Heart left ventricle (tissue), 16 donors: Measurements from ENCODE around the gene GSTM3. TPM values are rescaled to one million over a fixed set of nuclear protein-coding genes. Genes with fewer than 3 reads are reported as not detected.
A peak's percentile ranks its signal among the peaks of the same experiment; 100 is the strongest.

Experiments
- ATAC-seq, 4 donors: fragments of 200-7000 bp; cut with Tn5 transposase; one replicate each; pipeline ENCODE4 v1.9.1; 2020 to 2022; ENCODE audit warnings: moderate library complexity in 4 of 4, mild to moderate bottlenecking in 3 of 4, moderate number of reproducible peaks in 1 of 4
- DNase-seq, 5 donors: peaks; one replicate each; pipeline ENCODE4 v3.0.0-alpha.2; 2020
- H3K27ac ChIP-seq, 12 donors: fragments of 200-600 bp; sonication (generic) in 4 of 12; one replicate each; pipeline versions ENCODE4 v1.5.0 to v1.8.0; 2016 to 2022; ENCODE audit warnings: mild to moderate bottlenecking in 2 of 12
- H3K27me3 ChIP-seq, 9 donors: fragments of 200-600 bp; sonication (generic) in 2 of 9; one replicate each; pipeline versions ENCODE4 v1.5.1 to v1.8.0; 2016 to 2022; ENCODE audit warnings: mild to moderate bottlenecking in 3 of 9
- H3K36me3 ChIP-seq, 9 donors: fragments of 200-600 bp; sonication (generic) in 2 of 9; one replicate each; pipeline versions ENCODE4 v1.5.0 to v1.8.0; 2018 to 2022; ENCODE audit warnings: mild to moderate bottlenecking in 2 of 9
- H3K4me1 ChIP-seq, 12 donors: fragments of 200-600 bp; sonication (generic) in 4 of 12; one replicate each; pipeline versions ENCODE4 v1.5.0 to v1.8.0; 2016 to 2022; ENCODE audit warnings: mild to moderate bottlenecking in 3 of 12
- H3K4me3 ChIP-seq, 12 donors: fragments of 200-600 bp; sonication (generic) in 4 of 12; one replicate each; pipeline versions ENCODE4 v1.5.0 to v1.8.0; 2017 to 2022; ENCODE audit warnings: mild to moderate bottlenecking in 9 of 12, moderate library complexity in 4 of 12
- H3K9me3 ChIP-seq, 12 donors: fragments of 200-600 bp; sonication (generic) in 4 of 12; one replicate each; pipeline versions ENCODE4 v1.5.0 to v1.8.0; 2016 to 2022; ENCODE audit warnings: mild to moderate bottlenecking in 1 of 12
- CTCF ChIP-seq, 12 donors: fragments of 200-600 bp; sonication (generic) in 4 of 12; IDR thresholded peaks; one replicate each; pipeline versions ENCODE4 v1.5.0 to v1.8.0; 2018 to 2022; ENCODE audit warnings: antibody characterized with exemption in 12 of 12, mild to moderate bottlenecking in 5 of 12
- POLR2A ChIP-seq, 2 donors: fragments of 450-650 bp; IDR thresholded peaks; one replicate each; pipeline ENCODE4 v1.6.1; 2017; ENCODE audit warnings: antibody characterized with exemption in 2 of 2, mild to moderate bottlenecking in 2 of 2, moderate library complexity in 2 of 2
- WGBS, 4 donors: extraction: QIAGEN DNeasy Blood & Tissue Kit in 2 of 4; methylation state at CpG; one replicate each; pipeline versions ENCODE4 v1.1.5 to v1.1.7; 2013 to 2018; 5-methylcytosine and 5-hydroxymethylcytosine counted together
- intact Hi-C, 10 donors: fragments of 100-400 bp; cut with DNase I; formaldehyde crosslinking; loops; one replicate each; pipeline versions ENCODE4 v1.11.1 to v1.14.2; 2022
- polyA plus RNA-seq, 2 donors: library from polyadenylated mRNA; stranded (reverse); fragments of 200-250 nt; gene quantifications; one replicate each; pipeline ENCODE4 v1.2.3, GENCODE V29; 2013
- total RNA-seq, 9 donors: library from RNA; depleted of rRNA in 2 of 9; stranded (reverse); fragments of >200 nt in 2 of 9; fragmentation: NEBNext Ultra II Directional in 3 of 9; extraction: Animal tissue kit (Norgen Biotek cat#: 25700) in 3 of 9; gene quantifications; one replicate each; pipeline versions ENCODE4 v1.1.0 to v1.2.4, GENCODE V29; 2016 to 2023
- donor health status: ischemic (EF 13 %, LVEDD 7.1; RV severe dilation, severe dysfunction).
- donor health status: healthy with polysubstance abuse.
- donor health status: DM: no; HTN: yes; CAD: no.
- donor health status: DM: no; HTN: no; CAD: no.
- donor health status: ischemic (EF 25% LVEDD 6.9; RV normal size, moderate dysfunction).
- donor health status: ischemic (EF 25% LVEDD 5.7; RV mildly dilated, moderate dysfunction).
- donor health status: healthy.
- donor health status: DM: yes; HTN: yes; CAD: no.
- donor health status: ischemic (EF 35%, LVEDD 5.7; RV mildly dilated, moderate dysfunction).
- donor health status: nonischemic (EF 11% LVEDD 7.7; RV severe dilation, severe dysfunction).
- donor health status: DM: yes; HTN: yes; CAD: no.
- donor health status: PGD.
- donor health status: ischemic (EF 29% LVEDD 5.4; RV normal size, mild dysfunction).
- donor health status: nonischemic (EF 23%, LVEDD 6.1; RV moderate dilation, normal function).

GSTM3 gene
- total and polyA plus RNA-seq, 11 donors = 52.3 to 237 (median 91.5) TPM

- DNase-seq = no peak
These were observed 24.7 kb downstream of the GSTM3 start for GRCh38 chr1:109716121-109716520.

GRCh38 chr1:109714661-109715372 is 26.0 kb downstream of the GSTM3 start:
- Histone ChIP-seq H3K4me1 (peaks cover 0 to 8% (median 0%) of the 10 kb centered on the region in 12 donors), H3K36me3 (no peaks in the 10 kb centered on the region), H3K4me3 (no peak overlapping the region), H3K27ac (no peak overlapping the region), H3K27me3 (peaks cover 0 to 7% (median 0%) of the 10 kb centered on the region in 9 donors), H3K9me3 (peaks cover 0 to under 1% (median 0%) of the 10 kb centered on the region in 12 donors)
- WGBS, 4 donors = 86 to 92% (median 88%) methylated on average over 12 of the region's 12 CpGs
- TF ChIP-seq POLR2A (IDR thresholded peaks at IDR 0.05) (no peak), CTCF (IDR thresholded peaks at IDR 0.05) (no peak)
- ATAC-seq = no peak
- intact Hi-C loops = loop anchor here in 3 of 10 donors (5.0 kb wide), 1 partner anchor 57 kb away; no protein-coding TSS in a partner anchor
- no peak for DNase-seq

More at GRCh38 chr1:109716121-109716520, 24.7 kb downstream of the GSTM3 start:
- Histone ChIP-seq H3K27ac (peak overlapping the region in 1 of 12 donors; percentile 19), H3K27me3 (peaks cover 0 to 7% (median 0%) of the 10 kb centered on the region in 9 donors), H3K36me3 (no peaks in the 10 kb centered on the region), H3K9me3 (no peaks in the 10 kb centered on the region), H3K4me3 (no peak overlapping the region), H3K4me1 (peaks cover 0 to 8% (median 0%) of the 10 kb centered on the region in 12 donors)
- intact Hi-C loops = loop anchor here in 4 of 10 donors (2.0 to 5.0 kb wide), 2 partner anchors 56 to 57 kb away; no protein-coding TSS in a partner anchor
- ATAC-seq = no peak
- no peak for TF ChIP-seq POLR2A (IDR thresholded peaks at IDR 0.05)
- TF ChIP-seq CTCF (IDR thresholded peaks at IDR 0.05) = no peak
- 91 to 92% (median 91%) methylated on average over 3 of the region's 3 CpGs for WGBS, 4 donors

GRCh38 chr1:109713636-109714035 is 27.2 kb downstream of the GSTM3 start:
- intact Hi-C loops = no loop called here
- H3K9me3 ChIP-seq = peaks cover 0 to 12% (median 3%) of the 10 kb centered on the region in 12 donors
- 83 to 97% (median 87%) methylated on average over 4 to 5 of the region's 5 CpGs for WGBS, 4 donors

More at GRCh38 chr1:109713636-109714035, 27.2 kb downstream of the GSTM3 start:
- Histone ChIP-seq H3K36me3 (no peaks in the 10 kb centered on the region), H3K27ac (no peak overlapping the region), H3K4me3 (no peak overlapping the region), H3K4me1 (peaks cover 0 to 8% (median 0%) of the 10 kb centered on the region in 12 donors), H3K27me3 (peaks cover 0 to 7% (median 0%) of the 10 kb centered on the region in 9 donors)
- DNase-seq (no peak), ATAC-seq (no peak)
- no peak for TF ChIP-seq CTCF (IDR thresholded peaks at IDR 0.05)
- no peak for TF ChIP-seq POLR2A (IDR thresholded peaks at IDR 0.05)
